Right cardiac atrium (tissue), 5 donors: Measurements from ENCODE around the gene PCYT2. TPM values are rescaled to one million over a fixed set of nuclear protein-coding genes. Genes with fewer than 3 reads are reported as not detected.

Experiments
- ATAC-seq, 2 donors: fragments of 200-7000 bp; cut with Tn5 transposase; one replicate each; pipeline versions ENCODE4 v1.8.0 to v1.9.1; 2020; ENCODE audit warnings: moderate library complexity in 2 of 2, mild to moderate bottlenecking in 1 of 2
- DNase-seq, 3 donors: peaks; one replicate each; pipeline ENCODE4 v3.0.0-alpha.2; 2020
- H3K27ac ChIP-seq: one replicate; pipeline ENCODE4 v1.5.1; 2013; ENCODE audit warnings: mild to moderate bottlenecking, low read length, control low read depth, moderate library complexity
- H3K27me3 ChIP-seq: one replicate; pipeline ENCODE4 v1.6.1; 2013; ENCODE audit not compliant: control insufficient read depth, insufficient read depth
- H3K4me1 ChIP-seq: one replicate; pipeline ENCODE4 v1.6.1; 2013; ENCODE audit warnings: low read length; ENCODE audit not compliant: control insufficient read depth, insufficient read depth
- H3K4me3 ChIP-seq: one replicate; pipeline ENCODE4 v1.5.1; 2013; ENCODE audit warnings: low read length, control low read depth
- H3K9me3 ChIP-seq: one replicate; pipeline ENCODE4 v1.6.1; 2013; ENCODE audit warnings: low read length; ENCODE audit not compliant: control insufficient read depth
- WGBS: extraction: QIAGEN DNeasy Blood & Tissue Kit; methylation state at CpG from one replicate; pipeline ENCODE4 v1.1.7; 2013; 5-methylcytosine and 5-hydroxymethylcytosine counted together
- intact Hi-C, 4 donors: fragments of 100-400 bp; cut with DNase I; formaldehyde crosslinking; loops; one replicate each; pipeline versions ENCODE4 v1.11.0 to v1.14.0; 2022 to 2023
- long read RNA-seq, 4 donors: library from polyadenylated mRNA; unstranded; transcript quantifications; one replicate each; pipeline ENCODE4 v2.0.0, GENCODE V29; 2020 to 2021
- polyA plus RNA-seq: library from polyadenylated mRNA; stranded (reverse); fragments of 200-250 nt; gene quantifications from one replicate; pipeline ENCODE4 v1.2.3, GENCODE V29; 2013
- total RNA-seq, 4 donors: library from RNA; stranded (reverse); fragmentation: NEBNext Ultra II Directional; extraction: Animal tissue kit (Norgen Biotek cat#: 25700); gene quantifications; one replicate each; pipeline ENCODE4 v1.2.1, GENCODE V29; 2021
- donor health status: healthy with polysubstance abuse.
- donor health status: DM: no; HTN: yes; CAD: no.
- donor health status: DM: no; HTN: no; CAD: no.
- donor health status: DM: no; HTN: yes; CAD: no; lungs with severe emphysema.
- donor health status: DM: yes; HTN: yes; CAD: no.

The PCYT2 gene
- 10 to 100 TPM; 16.7 to 24.8 (median 18.6) TPM for total RNA-seq
- polyA plus RNA-seq = 28.5 TPM
- long read RNA-seq, donor 1, full-length matches to known transcripts = 120 of 137 reads
- long read RNA-seq, donor 1, partial matches to known transcripts = 3 of 137 reads
- long read RNA-seq, donor 1, other reads (novel, unspliced or antisense) = 14 of 137 reads
- long read RNA-seq, donor 2, full-length matches to known transcripts = 60 of 64 reads
- long read RNA-seq, donor 2, partial matches to known transcripts = 2 of 64 reads
- long read RNA-seq, donor 2, other reads (novel, unspliced or antisense) = 2 of 64 reads
- long read RNA-seq, donor 3, full-length matches to known transcripts = 64 of 74 reads
- long read RNA-seq, donor 3, partial matches to known transcripts = 4 of 74 reads
- long read RNA-seq, donor 3, other reads (novel, unspliced or antisense) = 6 of 74 reads
- long read RNA-seq, donor 4, full-length matches to known transcripts = 58 of 69 reads
- long read RNA-seq, donor 4, partial matches to known transcripts = 2 of 69 reads
- long read RNA-seq, donor 4, other reads (novel, unspliced or antisense) = 9 of 69 reads

GRCh38 chr17:81911277-81911961 is at the start of gene PCYT2:
PCYT2 (minus strand) TSS chr17:81911399; CDS start chr17:81911355, 44 bp downstream.
- intact Hi-C loops = no loop called here
- 3% methylated on average over 84 of the region's 84 CpGs for WGBS
- ATAC-seq = peak; percentile 90 to 93

GRCh38 chr17:81960130-81960958 is 49.1 kb upstream of the PCYT2 start:
- no peaks in the 10 kb centered on the region for H3K4me1 ChIP-seq
- H3K27ac ChIP-seq = no peak overlapping the region
- no peaks in the 10 kb centered on the region for H3K9me3 ChIP-seq
- ATAC-seq (no peak), DNase-seq (peak in 2 of 3 donors; percentile 51 to 65)
- H3K4me3 ChIP-seq = peak overlapping the region; percentile 50
- H3K27me3 ChIP-seq = no peaks in the 10 kb centered on the region
- intact Hi-C loops = loop anchor here in 2 of 4 donors (5.0 kb wide), 2 partner anchors 57 to 62 kb away; partner anchors contain the start of genes CENPX (in 1 of the 2) and LRRC45 (in 1 of the 2)
- 2% methylated on average over 98 of the region's 98 CpGs for WGBS

More at GRCh38 chr17:81911277-81911961, at the start of gene PCYT2:
- H3K9me3 ChIP-seq = no peaks in the 10 kb centered on the region
- H3K27ac ChIP-seq = peak within 1 kb of the TSS; percentile 49
- peak within 1 kb of the TSS; percentile 86 for H3K4me3 ChIP-seq
- H3K27me3 ChIP-seq = no peaks in the 10 kb centered on the region
- peak; percentile 91 to 96 (median 96) for DNase-seq
- no peaks in the 10 kb centered on the region for H3K4me1 ChIP-seq

GRCh38 chr17:81959362-81960129 is 48.3 kb upstream of the PCYT2 start:
- intact Hi-C loops = loop anchor here (1.0 to 5.0 kb wide), 3 partner anchors 58 to 63 kb away; partner anchors contain the start of genes CENPX (in 2 of the 4) and LRRC45 (in 2 of the 4)
- no peaks in the 10 kb centered on the region for H3K4me1 ChIP-seq
- peak overlapping the region; percentile 50 for H3K4me3 ChIP-seq
- DNase-seq = peak; percentile 65 to 90 (median 89)
- no peaks in the 10 kb centered on the region for H3K27me3 ChIP-seq
- H3K27ac ChIP-seq = no peak overlapping the region
- no peaks in the 10 kb centered on the region for H3K9me3 ChIP-seq
- 2% methylated on average over 112 of the region's 112 CpGs for WGBS
- peak; percentile 82 to 87 for ATAC-seq

- Histone ChIP-seq H3K4me3 (no peak overlapping the region), H3K9me3 (no peaks in the 10 kb centered on the region), H3K27ac (no peak overlapping the region), H3K27me3 (no peaks in the 10 kb centered on the region), H3K4me1 (no peaks in the 10 kb centered on the region)
- DNase-seq (peak in 1 of 3 donors; percentile 27), ATAC-seq (no peak)
- intact Hi-C loops = loop anchor here in 2 of 4 donors (1.0 to 5.0 kb wide), 2 partner anchors 63 to 64 kb away; partner anchors contain the start of genes CENPX (in 1 of the 2) and LRRC45 (in 1 of the 2)
- 57% methylated on average over 15 of the region's 15 CpGs for WGBS
Observed at GRCh38 chr17:81958633-81959342, 47.6 kb upstream of the PCYT2 start.

- 80% methylated on average over 19 of the region's 19 CpGs for WGBS
- Histone ChIP-seq H3K27me3 (no peaks in the 10 kb centered on the region), H3K4me1 (no peaks in the 10 kb centered on the region), H3K27ac (no peak overlapping the region), H3K9me3 (no peaks in the 10 kb centered on the region), H3K4me3 (no peak overlapping the region)
- DNase-seq = no peak
- no peak for ATAC-seq
- intact Hi-C loops = loop anchor here in 1 of 4 donors (5.0 kb wide), 1 partner anchor 64 kb away; the partner anchor contains the start of genes CENPX and LRRC45
Observed at GRCh38 chr17:81957691-81958432, 46.7 kb upstream of the PCYT2 start.

GRCh38 chr17:81956607-81957589 is 45.7 kb upstream of the PCYT2 start:
- no peaks in the 10 kb centered on the region for H3K27me3 ChIP-seq
- H3K4me1 ChIP-seq = no peaks in the 10 kb centered on the region
- DNase-seq (peak in 1 of 3 donors; percentile 26), ATAC-seq (no peak)
- no peaks in the 10 kb centered on the region for H3K9me3 ChIP-seq
- WGBS = 76% methylated on average over 45 of the region's 45 CpGs
- intact Hi-C loops = loop anchor here in 1 of 4 donors (5.0 kb wide), 1 partner anchor 65 kb away; the partner anchor contains the start of genes CENPX and LRRC45
- no peak overlapping the region for H3K27ac ChIP-seq
- H3K4me3 ChIP-seq = no peak overlapping the region

- no peaks in the 10 kb centered on the region for H3K27me3 ChIP-seq
- intact Hi-C loops = loop anchor here in 1 of 4 donors (5.0 kb wide), 1 partner anchor 66 kb away; the partner anchor contains the start of genes CENPX and LRRC45
- 84% methylated on average over 13 of the region's 13 CpGs for WGBS
- no peak overlapping the region for H3K27ac ChIP-seq
- ATAC-seq (no peak), DNase-seq (peak in 1 of 3 donors; percentile 41)
- no peaks in the 10 kb centered on the region for H3K9me3 ChIP-seq
- H3K4me3 ChIP-seq = no peak overlapping the region
- H3K4me1 ChIP-seq = no peaks in the 10 kb centered on the region
Observed at GRCh38 chr17:81955756-81956544, 44.8 kb upstream of the PCYT2 start.
